Measurements from ENCODE around the gene IRS1.

The IRS1 gene

DNA sequence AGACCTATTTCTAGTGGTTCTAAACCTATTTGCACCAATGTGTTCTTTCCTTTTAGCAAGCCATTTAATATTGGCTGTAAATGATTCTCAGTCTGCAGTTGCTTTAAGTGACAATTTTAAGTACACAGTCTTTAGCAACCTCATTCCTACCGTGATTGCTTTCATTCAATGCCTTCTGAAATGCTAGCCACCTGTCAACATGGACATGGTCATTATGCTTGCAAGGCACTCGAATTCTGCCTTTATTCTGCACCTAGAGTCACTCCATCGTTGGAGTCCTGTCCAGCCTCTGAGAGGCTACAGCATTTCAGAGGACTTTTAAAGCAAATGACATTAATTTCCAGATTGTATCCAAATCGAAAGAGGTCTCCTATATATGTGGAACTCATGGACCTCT lies 115.1 kb downstream of the IRS1 start:
- DNase-seq: no peak

DNA sequence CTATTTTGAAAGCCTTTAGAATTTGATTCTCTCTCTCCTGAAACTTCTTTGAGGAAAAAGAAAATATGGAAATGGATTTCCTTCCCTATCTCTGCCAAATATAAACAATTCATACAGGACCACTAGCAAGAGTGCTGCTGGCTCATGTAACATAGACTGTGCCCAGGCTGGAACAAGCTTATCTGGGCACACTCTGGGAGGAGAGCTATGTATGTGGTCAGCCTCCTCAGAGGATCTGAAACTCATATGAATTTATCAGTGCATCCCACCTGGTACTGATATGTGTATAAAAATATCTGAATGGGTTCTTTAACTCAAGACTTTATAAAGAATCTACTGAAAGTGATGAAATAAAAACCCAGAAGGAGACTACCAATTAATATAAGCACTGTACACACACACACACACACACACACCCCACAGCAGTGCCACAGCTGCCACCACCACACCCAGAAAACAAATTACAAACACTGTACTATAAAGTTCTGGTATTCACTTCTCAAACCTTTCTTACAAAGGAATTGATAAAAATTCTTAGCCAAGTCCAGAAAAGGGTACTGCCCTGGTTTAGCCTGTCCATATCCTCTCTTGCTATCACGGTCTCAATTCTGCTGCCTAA lies 115.6 kb downstream of the IRS1 start:
- no peak for DNase-seq

DNA sequence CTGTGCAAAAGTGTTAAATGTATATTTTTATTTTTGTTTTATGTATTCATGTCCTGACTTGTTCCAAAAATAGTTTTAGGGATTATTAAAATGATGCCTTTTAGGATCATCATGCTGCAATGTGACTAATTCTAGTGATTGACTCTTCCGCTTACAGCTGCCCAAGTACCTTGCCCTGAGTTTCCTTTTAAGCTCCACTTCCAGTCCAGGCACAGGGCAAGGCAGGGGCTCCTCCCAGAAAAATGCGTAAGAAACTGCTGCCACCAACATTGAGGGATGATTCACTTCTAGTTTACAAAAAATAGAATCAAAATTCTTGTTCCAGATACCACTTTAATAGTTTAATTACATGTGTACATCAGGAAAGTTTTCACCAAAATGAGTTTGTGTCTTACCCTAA lies 116.4 kb downstream of the IRS1 start:
- DNase-seq: no peak

All from effector CD8-positive, alpha-beta T cell (primary cell).